Measurements from ENCODE around the gene SLC2A2. TPM values are rescaled to one million over a fixed set of nuclear protein-coding genes. Genes with fewer than 3 reads are reported as not detected.

SLC2A2 gene
- total RNA-seq, 4 donors from 2014 or later, result not detected

DNA sequence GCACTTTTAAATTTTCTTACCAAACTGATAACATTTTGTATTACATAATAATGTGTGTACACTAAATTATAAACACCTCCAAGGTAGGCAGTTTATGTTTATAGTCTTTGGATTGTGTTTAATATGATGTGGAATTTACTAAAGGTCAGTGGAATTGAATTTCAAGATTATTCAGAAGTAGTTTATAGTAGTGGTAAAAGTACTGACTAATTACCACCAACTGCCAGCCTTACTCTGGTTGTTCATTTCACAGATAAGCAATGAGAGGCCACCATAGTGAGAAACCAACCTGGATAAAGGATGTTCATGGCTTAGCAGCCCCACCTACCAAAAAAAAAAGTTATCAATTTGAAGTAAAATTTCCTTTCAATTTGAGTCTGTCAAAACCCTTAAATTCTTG lies 64.1 kb downstream of the SLC2A2 start:
- TF ChIP-seq, protein P1, sequence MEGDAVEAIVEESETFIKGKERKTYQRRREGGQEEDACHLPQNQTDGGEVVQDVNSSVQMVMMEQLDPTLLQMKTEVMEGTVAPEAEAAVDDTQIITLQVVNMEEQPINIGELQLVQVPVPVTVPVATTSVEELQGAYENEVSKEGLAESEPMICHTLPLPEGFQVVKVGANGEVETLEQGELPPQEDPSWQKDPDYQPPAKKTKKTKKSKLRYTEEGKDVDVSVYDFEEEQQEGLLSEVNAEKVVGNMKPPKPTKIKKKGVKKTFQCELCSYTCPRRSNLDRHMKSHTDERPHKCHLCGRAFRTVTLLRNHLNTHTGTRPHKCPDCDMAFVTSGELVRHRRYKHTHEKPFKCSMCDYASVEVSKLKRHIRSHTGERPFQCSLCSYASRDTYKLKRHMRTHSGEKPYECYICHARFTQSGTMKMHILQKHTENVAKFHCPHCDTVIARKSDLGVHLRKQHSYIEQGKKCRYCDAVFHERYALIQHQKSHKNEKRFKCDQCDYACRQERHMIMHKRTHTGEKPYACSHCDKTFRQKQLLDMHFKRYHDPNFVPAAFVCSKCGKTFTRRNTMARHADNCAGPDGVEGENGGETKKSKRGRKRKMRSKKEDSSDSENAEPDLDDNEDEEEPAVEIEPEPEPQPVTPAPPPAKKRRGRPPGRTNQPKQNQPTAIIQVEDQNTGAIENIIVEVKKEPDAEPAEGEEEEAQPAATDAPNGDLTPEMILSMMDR (IDR thresholded peaks at IDR 0.05), result no peak
- no peak for TF ChIP-seq POLR2AphosphoS5 (IDR thresholded peaks at IDR 0.05)
- no peak for TF ChIP-seq EP300 (IDR thresholded peaks at IDR 0.05; ENCODE audit: low read depth)
- TF ChIP-seq POLR2A (IDR thresholded peaks at IDR 0.05), result no peak
- DNase-seq, result no peak
- H3K9me3 ChIP-seq, result no peaks in the 10 kb centered on the region
- H3K27ac ChIP-seq, result no peak overlapping the region
- H3K36me3 ChIP-seq, result no peaks in the 10 kb centered on the region
- intact Hi-C loops (cut with DNase I; ENCODE audit: low total_unique reads), result loop anchor here (5.0 kb wide), 1 partner anchor 605 kb away; no protein-coding TSS in a partner anchor
- no peaks in the 10 kb centered on the region for H3K27me3 ChIP-seq
- peaks cover 0 to 10% (median 3%) of the 10 kb centered on the region in 4 donors for H3K4me1 ChIP-seq
- H3K4me3 ChIP-seq, result no peak overlapping the region
- in situ Hi-C loops (cut with MboI; ENCODE audit: low pct_ligation_motif_present in 1 of 4, low pct_unique_long_range_greater_than_20kb in 1 of 4, low sequenced_read_pairs in 3 of 4), result loop anchor here (10.0 to 25.0 kb wide), 2 partner anchors 600 to 602 kb away; no protein-coding TSS in a partner anchor

DNA sequence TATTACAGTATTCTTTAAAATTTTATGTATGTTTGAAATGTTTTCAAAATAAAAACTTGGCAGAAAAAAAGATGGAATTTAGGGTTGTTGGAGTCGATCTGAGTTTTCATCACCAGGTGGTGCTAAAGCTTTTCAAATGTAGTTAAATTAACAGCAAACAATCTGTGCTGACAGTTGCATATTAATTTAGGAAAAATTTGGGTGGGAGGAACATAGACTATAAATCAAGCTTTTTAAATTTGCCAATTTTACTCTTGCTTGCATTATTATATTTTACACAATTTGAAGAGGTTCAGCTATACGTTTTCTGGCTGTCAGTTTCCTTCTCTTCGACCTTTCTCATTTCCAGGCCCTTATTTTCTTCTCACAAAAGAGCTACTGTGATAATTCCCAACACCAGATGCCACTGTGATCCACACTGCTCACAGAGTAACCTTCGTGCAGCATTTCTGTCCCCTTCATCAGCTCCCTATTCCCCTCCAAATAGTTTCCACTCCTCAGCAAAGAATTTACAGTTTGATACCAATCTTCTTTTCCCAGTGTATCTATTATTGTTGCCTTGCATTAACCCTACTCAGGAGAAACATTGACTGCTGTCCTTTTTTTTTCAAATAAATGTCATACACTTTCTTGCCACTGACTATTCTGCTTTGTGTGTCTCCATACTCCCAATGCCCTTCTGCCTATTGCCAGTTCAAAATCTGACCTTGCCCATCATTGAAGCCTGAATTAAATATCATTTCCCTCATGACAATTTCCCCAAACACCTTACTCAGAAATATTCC lies 64.7 kb downstream of the SLC2A2 start:
- 31 to 41% methylated on average over 4 of the region's 4 CpGs for WGBS, 2 donors (ENCODE audit: low coverage in 1 of 2)
- Histone ChIP-seq H3K36me3 (no peaks in the 10 kb centered on the region), H3K9me3 (no peaks in the 10 kb centered on the region), H3K27ac (peak overlapping the region in 1 of 4 donors; percentile 35), H3K4me3 (no peak overlapping the region), H3K4me1 (peaks cover 0 to 10% (median 3%) of the 10 kb centered on the region in 4 donors), H3K27me3 (no peaks in the 10 kb centered on the region)
- TF ChIP-seq, protein P1 (IDR thresholded peaks at IDR 0.05), result peak; percentile 47 to 69 (median 61)
- no peak for TF ChIP-seq POLR2A (IDR thresholded peaks at IDR 0.05)
- DNase-seq, result no peak
- intact Hi-C loops (cut with DNase I; ENCODE audit: low total_unique reads), result loop anchor here (5.0 kb wide), 1 partner anchor 605 kb away; no protein-coding TSS in a partner anchor
- in situ Hi-C loops (cut with MboI; ENCODE audit: low pct_ligation_motif_present in 1 of 4, low pct_unique_long_range_greater_than_20kb in 1 of 4, low sequenced_read_pairs in 3 of 4), result loop anchor here (10.0 to 25.0 kb wide), 2 partner anchors 600 to 603 kb away; no protein-coding TSS in a partner anchor

DNA sequence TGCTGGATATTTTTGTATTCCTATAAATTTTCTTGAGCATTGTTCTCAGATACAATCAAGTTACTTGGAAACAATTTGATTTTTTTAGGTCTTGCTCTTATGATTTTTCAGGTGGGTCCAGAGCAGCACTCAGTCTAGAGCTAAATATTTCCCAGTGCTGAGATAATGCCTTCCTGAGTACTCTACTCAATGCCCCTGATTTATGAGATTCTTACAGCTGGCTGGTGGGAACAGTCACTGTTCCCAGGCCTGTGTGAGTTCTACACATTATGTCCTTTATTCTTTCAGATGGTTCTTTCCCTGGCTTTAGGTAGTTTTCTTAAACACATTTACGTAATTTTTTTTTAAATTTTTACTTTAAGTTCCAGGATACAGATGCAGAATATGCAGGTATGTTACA lies 67.1 kb downstream of the SLC2A2 start:
- no peak overlapping the region for H3K27ac ChIP-seq
- no peaks in the 10 kb centered on the region for H3K27me3 ChIP-seq
- TF ChIP-seq POLR2AphosphoS5 (IDR thresholded peaks at IDR 0.05) (no peak), POLR2A (IDR thresholded peaks at IDR 0.05) (no peak), EP300 (IDR thresholded peaks at IDR 0.05; ENCODE audit: low read depth) (no peak)
- TF ChIP-seq, protein P1 (IDR thresholded peaks at IDR 0.05), result no peak
- H3K9me3 ChIP-seq, result no peaks in the 10 kb centered on the region
- H3K4me3 ChIP-seq, result no peak overlapping the region
- 89 to 96% methylated on average over 1 of the region's 1 CpG for WGBS, 2 donors (ENCODE audit: low coverage in 1 of 2)
- H3K36me3 ChIP-seq, result no peaks in the 10 kb centered on the region
- intact Hi-C loops (cut with DNase I; ENCODE audit: low total_unique reads), result no loop called here
- DNase-seq, result no peak
- H3K4me1 ChIP-seq, result peaks cover 0 to 10% (median 3%) of the 10 kb centered on the region in 4 donors
- in situ Hi-C loops (cut with MboI; ENCODE audit: low pct_ligation_motif_present in 1 of 4, low pct_unique_long_range_greater_than_20kb in 1 of 4, low sequenced_read_pairs in 3 of 4), result loop anchor here in 2 of 4 donors (25.0 kb wide), 1 partner anchor 603 kb away; no protein-coding TSS in a partner anchor

DNA sequence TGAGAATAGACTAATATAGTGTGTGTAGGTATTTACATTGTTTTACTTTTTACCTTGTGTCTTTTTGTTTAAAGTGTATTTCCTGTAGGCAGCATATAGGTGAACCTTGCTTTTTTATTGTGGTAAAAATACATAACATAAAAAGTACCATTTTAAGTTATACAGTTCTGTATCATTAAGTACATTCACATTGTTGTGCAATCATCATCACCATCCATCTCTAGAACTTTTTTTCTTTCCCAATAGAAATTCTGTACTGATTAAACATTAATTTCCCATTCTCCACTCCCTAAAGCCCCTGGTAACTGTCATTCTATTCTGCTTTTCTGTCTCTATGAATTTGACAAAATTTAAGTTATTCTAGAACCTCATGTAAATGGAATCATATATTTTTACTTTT lies 69.9 kb downstream of the SLC2A2 start:
- no peaks in the 10 kb centered on the region for H3K9me3 ChIP-seq
- DNase-seq, result no peak
- H3K4me3 ChIP-seq, result no peak overlapping the region
- H3K36me3 ChIP-seq, result no peaks in the 10 kb centered on the region
- in situ Hi-C loops (cut with MboI; ENCODE audit: low pct_ligation_motif_present in 1 of 4, low pct_unique_long_range_greater_than_20kb in 1 of 4, low sequenced_read_pairs in 3 of 4) (loop anchor here in 2 of 4 donors (25.0 kb wide), 1 partner anchor 606 kb away; no protein-coding TSS in a partner anchor), intact Hi-C loops (cut with DNase I; ENCODE audit: low total_unique reads) (no loop called here)
- H3K27me3 ChIP-seq, result no peaks in the 10 kb centered on the region
- H3K4me1 ChIP-seq, result peaks cover 0 to under 1% (median 0%) of the 10 kb centered on the region in 4 donors
- H3K27ac ChIP-seq, result no peak overlapping the region
- TF ChIP-seq, protein P1 (IDR thresholded peaks at IDR 0.05), result no peak
- TF ChIP-seq POLR2A (IDR thresholded peaks at IDR 0.05) (no peak), POLR2AphosphoS5 (IDR thresholded peaks at IDR 0.05) (no peak), EP300 (IDR thresholded peaks at IDR 0.05; ENCODE audit: low read depth) (no peak)
